Endothelial cell of umbilical vein (primary cell): ENCODE results near the gene PKD1L1. TPM values are rescaled to one million over a fixed set of nuclear protein-coding genes. Genes with fewer than 3 reads are reported as not detected.

Source experiments
- BruUV-seq: library from RNA; stranded (reverse); fragments of 400-500 nt; replicated peaks from 2 replicates; lab custom pipeline; 2021; lab: Mats Ljungman, UMichigan
- CTCF ChIA-PET: fragments of 300-600, 350-600 bp; sonication (Branson Sonifier 250); formaldehyde crosslinking; loops from one replicate; lab custom pipeline; 2021; ENCODE audit warnings: antibody characterized with exemption, inconsistent platforms; lab: Charles Lee
- POLR2A ChIA-PET: fragments of 300-600, 350-600 bp; sonication (Branson Sonifier 250); formaldehyde crosslinking; loops from one replicate; lab custom pipeline; 2021; ENCODE audit warnings: antibody characterized with exemption, inconsistent platforms; lab: Charles Lee
- DNase-seq: peaks from one replicate; pipeline ENCODE4 v3.0.0-alpha.2; 2011; ENCODE audit warnings: low read depth, low spot score
- FAIRE-seq: peaks from 2 replicates; lab custom pipeline; 2011; peaks lifted over from hg19 to GRCh38; lab: Jason Lieb, UNC
- H2AFZ ChIP-seq: 2 replicates; pipeline ENCODE4 v1.6.0; 2012; ENCODE audit warnings: low read depth, low read length, control low read depth, inconsistent platforms
- H3K27ac ChIP-seq: 2 replicates; pipeline ENCODE4 v1.5.1; 2011; ENCODE audit warnings: low read depth, mild to moderate bottlenecking, control low read depth, low read length, moderate library complexity; ENCODE audit not compliant: insufficient read depth
- H3K27me3 ChIP-seq, 2 experiments: 2 replicates each; pipeline versions ENCODE4 v1.6.0 to v1.6.1; 2011; ENCODE audit warnings: low read length in 2 of 2, mixed read lengths in 1 of 2; ENCODE audit not compliant: control insufficient read depth in 2 of 2, insufficient read depth in 2 of 2
- H3K36me3 ChIP-seq, 2 experiments: 2 replicates in 1 of 2; 3 replicates in 1 of 2; pipeline ENCODE4 v1.5.1; 2011; ENCODE audit warnings: low read length in 2 of 2, mild to moderate bottlenecking in 1 of 2, moderate library complexity in 1 of 2; ENCODE audit not compliant: control insufficient read depth in 2 of 2, insufficient read depth in 2 of 2; ENCODE audit errors: extremely low read depth in 1 of 2
- H3K4me1 ChIP-seq: 3 replicates; pipeline ENCODE4 v1.5.1; 2011; ENCODE audit warnings: mild to moderate bottlenecking, low read length; ENCODE audit not compliant: control insufficient read depth, insufficient read depth; ENCODE audit errors: extremely low read depth
- H3K4me2 ChIP-seq: 2 replicates; pipeline ENCODE4 v1.6.1; 2011; ENCODE audit warnings: low read length, control low read depth, mixed read lengths; ENCODE audit not compliant: insufficient read depth
- H3K4me3 ChIP-seq, 3 experiments: fragments of 200-600 bp in 1 of 3; sonication (generic), shearing (Covaris generic) in 1 of 3; replicated peaks in 1 of 3; 2 replicates each; pipeline ENCODE4 v1.5.1; 2011 to 2016; ENCODE audit warnings: control low read depth in 3 of 3, low read length in 3 of 3, mild to moderate bottlenecking in 2 of 3, inconsistent platforms in 1 of 3, low read depth in 1 of 3, moderate library complexity in 1 of 3; ENCODE audit not compliant: insufficient read depth in 1 of 3
- H3K79me2 ChIP-seq: 2 replicates; pipeline ENCODE4 v1.6.0; 2012; ENCODE audit warnings: low read length, inconsistent platforms; ENCODE audit not compliant: control insufficient read depth, insufficient read depth
- H3K9ac ChIP-seq: replicated peaks from 2 replicates; pipeline ENCODE3; 2011; ENCODE audit warnings: low read length, control low read depth; ENCODE audit not compliant: insufficient read depth; ENCODE audit errors: extremely low read depth
- H3K9me1 ChIP-seq: replicated peaks from 3 replicates; pipeline ENCODE4 v1.6.0; 2011; ENCODE audit warnings: mild to moderate bottlenecking, low read length; ENCODE audit not compliant: control insufficient read depth, insufficient read depth; ENCODE audit errors: extremely low read depth
- H3K9me3 ChIP-seq: replicated peaks from 2 replicates; pipeline ENCODE4 v1.5.1; 2012; ENCODE audit warnings: low read length, inconsistent platforms; ENCODE audit not compliant: control insufficient read depth, insufficient read depth
- H4K20me1 ChIP-seq: replicated peaks from 2 replicates; pipeline ENCODE3; 2011; ENCODE audit warnings: mild to moderate bottlenecking, low read length; ENCODE audit not compliant: control insufficient read depth, insufficient read depth; ENCODE audit errors: extremely low read depth
- CTCF ChIP-seq, 2 donors: IDR thresholded peaks; 1 replicate in 1 of 2; 2 replicates in 1 of 2; pipeline ENCODE4 v1.5.1; 2011; ENCODE audit warnings: low read length in 2 of 2, mild to moderate bottlenecking in 2 of 2, moderate library complexity in 2 of 2, control low read depth in 1 of 2, inconsistent platforms in 1 of 2, low read depth in 1 of 2; ENCODE audit not compliant: insufficient read depth in 1 of 2; ENCODE audit errors: extremely low read depth in 1 of 2
- EZH2 ChIP-seq: IDR thresholded peaks from 2 replicates; pipeline ENCODE4 v1.6.1; 2012; ENCODE audit warnings: borderline replicate concordance, low read depth, mild to moderate bottlenecking, moderate library complexity, low read length, inconsistent platforms; ENCODE audit not compliant: severe bottlenecking
- FOS ChIP-seq: IDR thresholded peaks from 2 replicates; pipeline ENCODE4 v1.6.1; 2011; ENCODE audit warnings: mild to moderate bottlenecking, low read length, moderate library complexity, borderline replicate concordance; ENCODE audit not compliant: insufficient read depth
- GATA2 ChIP-seq: IDR thresholded peaks from 2 replicates; pipeline ENCODE4 v1.7.0; 2011; ENCODE audit warnings: low read depth, mild to moderate bottlenecking, moderate library complexity, mixed read lengths, low read length; ENCODE audit not compliant: insufficient read length, insufficient read depth
- JUN ChIP-seq: IDR thresholded peaks from 2 replicates; pipeline ENCODE4 v1.6.1; 2011; ENCODE audit warnings: borderline replicate concordance, low read depth; ENCODE audit not compliant: insufficient read length, insufficient read depth
- MAX ChIP-seq: IDR thresholded peaks from 2 replicates; pipeline ENCODE4 v1.6.1; 2011; ENCODE audit not compliant: insufficient read depth, insufficient read length
- MYC ChIP-seq: IDR thresholded peaks from one replicate; pipeline ENCODE4 v1.6.1; 2011; ENCODE audit warnings: mild to moderate bottlenecking, low read depth, low read length
- POLR2A ChIP-seq: IDR thresholded peaks from 2 replicates; pipeline ENCODE4 v1.6.1; 2012; ENCODE audit warnings: low read depth, mild to moderate bottlenecking, control low read depth, low read length
- POLR2AphosphoS5 ChIP-seq: IDR thresholded peaks from 2 replicates; pipeline ENCODE4 v1.6.1; 2012; ENCODE audit warnings: low read depth, mild to moderate bottlenecking, control low read depth, low read length, moderate library complexity; ENCODE audit not compliant: insufficient read depth
- dilution Hi-C: fragments of 300-500 bp; cut with MboI; formaldehyde crosslinking; loops from one replicate; pipeline ENCODE4 v1.15.0; 2019; ENCODE audit warnings: low sequenced_read_pairs; ENCODE audit not compliant: extremely low pct_ligation_motif_present
- intact Hi-C: fragments of 100-400 bp; cut with micrococcal nuclease; formaldehyde crosslinking; loops from one replicate; pipeline ENCODE4 v1.10.0; 2022
- polyA plus RNA-seq, 4 experiments: library from polyadenylated mRNA; depleted of rRNA in 3 of 4; stranded (reverse) in 3 of 4; unstranded in 1 of 4; fragments of >200 nt; gene quantifications; 2 replicates each; pipeline versions ENCODE4 v1.2.1 to v1.2.3, GENCODE V29; 2011 to 2012; ENCODE audit warnings: missing spikeins in 1 of 4
- total RNA-seq: library from RNA; stranded (reverse); gene quantifications from 2 replicates; pipeline ENCODE4 v1.2.3, GENCODE V29; 2021

The PKD1L1 gene
- total and polyA plus RNA-seq, 2 donors (not counting 3 experiments of a cell fraction or from before 2014, with no cell fraction given) = 4.1 to 5.9 TPM

- H3K27ac ChIP-seq = no peak overlapping the region
- CTCF ChIA-PET = no interaction called here
Measured at GRCh38 chr7:47908720-47909119, 39.5 kb downstream of the PKD1L1 start.

More at GRCh38 chr7:47908720-47909119, 39.5 kb downstream of the PKD1L1 start:
- H3K9ac ChIP-seq = no peak overlapping the region
- no peaks in the 10 kb centered on the region for H3K9me3 ChIP-seq
- intact Hi-C loops (no loop called here), dilution Hi-C loops (no loop called here)
- BruUV-seq = no TSS peak
- H3K9me1 ChIP-seq = no peaks in the 10 kb centered on the region
- no peaks in the 10 kb centered on the region for H3K36me3 ChIP-seq
- H3K4me1 ChIP-seq = no peaks in the 10 kb centered on the region
- no peak overlapping the region for H3K4me3 ChIP-seq
- DNase-seq (no peak), FAIRE-seq (no peak)
- H3K27me3 ChIP-seq = no peaks in the 10 kb centered on the region
- no peak overlapping the region for H2AFZ ChIP-seq
- H3K79me2 ChIP-seq = no peaks in the 10 kb centered on the region
- no peak for TF ChIP-seq POLR2AphosphoS5
- no peak for TF ChIP-seq EZH2
- TF ChIP-seq POLR2A = no peak
- no peak for TF ChIP-seq MAX
- TF ChIP-seq GATA2 = no peak
- TF ChIP-seq JUN = no peak
- no peak for TF ChIP-seq FOS
- no peak for TF ChIP-seq MYC
- no peak for TF ChIP-seq CTCF (IDR thresholded peaks at IDR 0.05; ENCODE audit: extremely low read depth in 1 of 2, insufficient read depth in 1 of 2, low read depth in 1 of 2, low read length in 2 of 2)
- POLR2A ChIA-PET = no interaction called here
- no peaks in the 10 kb centered on the region for H4K20me1 ChIP-seq
- no peak overlapping the region for H3K4me2 ChIP-seq
